B cell (primary cell): ENCODE measurements around the gene VCL. TPM values are rescaled to one million over a fixed set of nuclear protein-coding genes. Genes with fewer than 3 reads are reported as not detected.

ENCODE experiments used
- ATAC-seq: fragments of 200-7000 bp; cut with Tn5 transposase; one replicate; pipeline ENCODE4 v1.10.0; 2021; ENCODE audit warnings: low read depth, mild to moderate bottlenecking, moderate number of reproducible peaks, moderate library complexity
- CTCF ChIA-PET: fragments of 350-600 bp; sonication (Branson Sonifier 250); formaldehyde crosslinking; loops from one replicate; lab custom pipeline; 2021; ENCODE audit warnings: antibody characterized with exemption, inconsistent platforms; lab: Charles Lee
- POLR2A ChIA-PET: fragments of 350-600 bp; sonication (Branson Sonifier 250); formaldehyde crosslinking; loops from one replicate; lab custom pipeline; 2021; ENCODE audit warnings: antibody characterized with exemption; lab: Charles Lee
- DNase-seq: peaks from one replicate; pipeline ENCODE4 v3.0.0; 2013
- H2AFZ ChIP-seq: 2 replicates; pipeline ENCODE4 v1.6.1; 2012; ENCODE audit warnings: mild to moderate bottlenecking, low read depth, low read length; ENCODE audit not compliant: insufficient read depth, poor library complexity, severe bottlenecking
- H3K27ac ChIP-seq, 2 donors: 1 replicate in 1 of 2; 2 replicates in 1 of 2; pipeline ENCODE4 v1.5.1; 2012 to 2013; ENCODE audit warnings: low read length in 2 of 2, mild to moderate bottlenecking in 2 of 2, moderate library complexity in 1 of 2
- H3K27me3 ChIP-seq, 4 experiments: fragments of 200-600 bp in 1 of 4; sonication (generic) in 1 of 4; replicated peaks in 1 of 4; 1 replicate in 2 of 4; 2 replicates in 2 of 4; pipeline versions ENCODE4 v1.6.1 to v1.7.0; 2013 to 2016; ENCODE audit warnings: low read length in 3 of 4, mild to moderate bottlenecking in 2 of 4, mixed read lengths in 1 of 4, moderate library complexity in 1 of 4; ENCODE audit not compliant: insufficient read depth in 4 of 4, control insufficient read depth in 3 of 4; ENCODE audit errors: control extremely low read depth in 1 of 4
- H3K36me3 ChIP-seq, 2 experiments: replicated peaks in 1 of 2; 1 replicate in 1 of 2; 2 replicates in 1 of 2; pipeline versions ENCODE4 v1.6.1 to v1.7.1; 2013; ENCODE audit warnings: low read length in 1 of 2; ENCODE audit not compliant: insufficient read depth in 2 of 2, control insufficient read depth in 1 of 2; ENCODE audit errors: control extremely low read depth in 1 of 2, extremely low read depth in 1 of 2
- H3K4me1 ChIP-seq, 2 donors: fragments of 200-600 bp in 1 of 2; sonication (generic) in 1 of 2; 1 replicate in 1 of 2; 2 replicates in 1 of 2; pipeline versions ENCODE4 v1.5.1 to v1.6.1; 2013 to 2017; ENCODE audit warnings: low read length in 2 of 2; ENCODE audit not compliant: control insufficient read depth in 2 of 2, insufficient read depth in 2 of 2
- H3K4me2 ChIP-seq: replicated peaks from 2 replicates; pipeline ENCODE3; 2012; ENCODE audit warnings: mild to moderate bottlenecking, low read depth, low read length; ENCODE audit not compliant: poor library complexity, severe bottlenecking
- H3K4me3 ChIP-seq, 5 experiments: fragments of 200-600 bp in 1 of 5; sonication (generic) in 1 of 5; 1 replicate in 3 of 5; 2 replicates in 2 of 5; pipeline versions ENCODE4 v1.5.1 to v1.7.0; 2011 to 2016; ENCODE audit warnings: low read length in 4 of 5, mild to moderate bottlenecking in 4 of 5, low read depth in 2 of 5, control low read depth in 1 of 5, moderate library complexity in 1 of 5; ENCODE audit not compliant: insufficient read depth in 1 of 5; ENCODE audit errors: control extremely low read depth in 1 of 5, extremely low read depth in 1 of 5
- H3K79me2 ChIP-seq: fragments of 200-600 bp; sonication (generic); one replicate; pipeline ENCODE4 v1.6.0; 2016; ENCODE audit warnings: low read length; ENCODE audit not compliant: control insufficient read depth, insufficient read depth
- H3K9ac ChIP-seq: fragments of 200-600 bp; sonication (generic); 2 replicates; pipeline ENCODE4 v1.6.1; 2017; ENCODE audit warnings: mild to moderate bottlenecking, low read length, moderate library complexity
- H3K9me3 ChIP-seq, 3 donors: one replicate each; pipeline versions ENCODE4 v1.6.1 to v1.7.1; 2013; ENCODE audit warnings: low read length in 2 of 3; ENCODE audit not compliant: control insufficient read depth in 2 of 3, insufficient read depth in 1 of 3; ENCODE audit errors: control extremely low read depth in 1 of 3
- H4K20me1 ChIP-seq: 2 replicates; pipeline ENCODE4 v1.6.0; 2012; ENCODE audit warnings: mild to moderate bottlenecking, low read length; ENCODE audit not compliant: insufficient read depth, control insufficient read depth, poor library complexity, severe bottlenecking
- H3K27ac Mint-ChIP-seq: one replicate; pipeline ENCODE4 v1.8.0; 2021; ENCODE audit warnings: mixed read lengths
- H3K27me3 Mint-ChIP-seq: one replicate; pipeline ENCODE4 v1.8.0; 2021; ENCODE audit warnings: mixed read lengths
- H3K4me1 Mint-ChIP-seq: one replicate; pipeline ENCODE4 v1.8.0; 2021; ENCODE audit warnings: mixed read lengths
- H3K4me3 Mint-ChIP-seq: one replicate; pipeline ENCODE4 v1.8.0; 2021; ENCODE audit warnings: mixed read lengths
- H3K9me3 Mint-ChIP-seq: one replicate; pipeline ENCODE4 v1.8.0; 2022; ENCODE audit warnings: mixed read lengths; ENCODE audit not compliant: insufficient read depth
- EZH2 ChIP-seq: IDR thresholded peaks from 2 replicates; pipeline ENCODE4 v1.6.1; 2012; ENCODE audit warnings: borderline replicate concordance, low read depth, mild to moderate bottlenecking, moderate library complexity, low read length; ENCODE audit not compliant: insufficient read depth, poor library complexity, severe bottlenecking
- WGBS: methylation state at CpG from one replicate; pipeline ENCODE4 v1.1.5; 2013; ENCODE audit warnings: missing lambda C conversion rate; ENCODE audit not compliant: insufficient coverage; 5-methylcytosine and 5-hydroxymethylcytosine counted together
- intact Hi-C: fragments of 100-400 bp; cut with micrococcal nuclease; formaldehyde crosslinking; loops from one replicate; pipeline ENCODE4 v1.10.0; 2022
- polyA plus RNA-seq: library from polyadenylated mRNA; depleted of rRNA; stranded (reverse); fragments of >200 nt; gene quantifications from 2 replicates; pipeline ENCODE4 v1.2.3, GENCODE V29; 2012
- total RNA-seq, 2 donors: library from RNA; stranded (reverse); fragments of 120-200 nt in 1 of 2; gene quantifications; 1 replicate in 1 of 2; 2 replicates in 1 of 2; pipeline versions ENCODE4 v1.2.3 to v1.2.4, GENCODE V29; 2013 to 2022
- TF ChIP-seq, protein P1 (sequence below): fragments of 200-600 bp; IDR thresholded peaks from one replicate; pipeline ENCODE4 v1.8.0; 2022; ENCODE audit warnings: antibody characterized with exemption, mild to moderate bottlenecking

VCL gene
- total and polyA plus RNA-seq, 2 donors (not counting 1 experiment from before 2014, with no cell fraction given), result 13.1 to 29.8 TPM

DNA sequence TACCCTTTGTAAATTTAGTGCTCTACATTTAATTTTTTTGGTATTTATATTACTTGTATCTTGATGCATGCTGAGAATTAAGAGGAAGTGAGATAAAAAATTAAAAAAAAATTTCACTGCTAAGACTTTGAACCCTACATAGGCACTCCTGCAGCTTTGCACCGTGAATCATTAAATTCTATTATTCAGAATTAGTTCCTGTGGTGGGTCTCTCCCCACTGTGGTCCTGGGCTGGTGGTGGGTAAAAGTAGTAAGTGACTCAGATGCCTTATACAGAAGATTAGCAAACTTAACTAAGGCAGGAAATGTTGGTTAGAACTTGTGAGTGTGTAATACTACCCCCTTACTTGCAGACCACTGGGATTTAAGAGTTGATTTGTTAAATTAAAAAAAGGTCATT, 80.1 kb downstream of the VCL start:
- Histone ChIP-seq H3K27me3 (no peaks in the 10 kb centered on the region), H3K9me3 (no peaks in the 10 kb centered on the region), H4K20me1 (no peaks in the 10 kb centered on the region), H3K4me3 (no peak overlapping the region), H2AFZ (no peak overlapping the region), H3K79me2 (no peaks in the 10 kb centered on the region), H3K36me3 (peaks cover 3 to 17% of the 10 kb centered on the region in 2 experiments), H3K27ac (no peak overlapping the region), H3K9ac (no peak overlapping the region), H3K4me2 (no peak overlapping the region), H3K4me1 (peaks cover 21 to 23% of the 10 kb centered on the region in 2 donors)
- H3K4me1 Mint-ChIP-seq, result peaks cover 42% of the 10 kb centered on the region
- CTCF ChIA-PET, result interaction anchor here (1.6 to 7.2 kb wide), 3 partner anchors 25 to 198 kb away, joined by 5 to 219 read pairs (median 5); no protein-coding TSS in a partner anchor
- H3K27ac Mint-ChIP-seq, result no peak overlapping the region
- intact Hi-C loops, result no loop called here
- no CpG with 5 or more reads among the region's 1 CpG for whole genome bisulfite sequencing
- peak; percentile 79 for ATAC-seq
- TF ChIP-seq, protein P1, sequence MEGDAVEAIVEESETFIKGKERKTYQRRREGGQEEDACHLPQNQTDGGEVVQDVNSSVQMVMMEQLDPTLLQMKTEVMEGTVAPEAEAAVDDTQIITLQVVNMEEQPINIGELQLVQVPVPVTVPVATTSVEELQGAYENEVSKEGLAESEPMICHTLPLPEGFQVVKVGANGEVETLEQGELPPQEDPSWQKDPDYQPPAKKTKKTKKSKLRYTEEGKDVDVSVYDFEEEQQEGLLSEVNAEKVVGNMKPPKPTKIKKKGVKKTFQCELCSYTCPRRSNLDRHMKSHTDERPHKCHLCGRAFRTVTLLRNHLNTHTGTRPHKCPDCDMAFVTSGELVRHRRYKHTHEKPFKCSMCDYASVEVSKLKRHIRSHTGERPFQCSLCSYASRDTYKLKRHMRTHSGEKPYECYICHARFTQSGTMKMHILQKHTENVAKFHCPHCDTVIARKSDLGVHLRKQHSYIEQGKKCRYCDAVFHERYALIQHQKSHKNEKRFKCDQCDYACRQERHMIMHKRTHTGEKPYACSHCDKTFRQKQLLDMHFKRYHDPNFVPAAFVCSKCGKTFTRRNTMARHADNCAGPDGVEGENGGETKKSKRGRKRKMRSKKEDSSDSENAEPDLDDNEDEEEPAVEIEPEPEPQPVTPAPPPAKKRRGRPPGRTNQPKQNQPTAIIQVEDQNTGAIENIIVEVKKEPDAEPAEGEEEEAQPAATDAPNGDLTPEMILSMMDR, result no peak
- no peak for TF ChIP-seq EZH2
- POLR2A ChIA-PET, result no interaction called here
- H3K4me3 Mint-ChIP-seq, result peak overlapping the region; percentile 5
- no peaks in the 10 kb centered on the region for H3K27me3 Mint-ChIP-seq
- DNase-seq, result no peak
- no peaks in the 10 kb centered on the region for H3K9me3 Mint-ChIP-seq

DNA sequence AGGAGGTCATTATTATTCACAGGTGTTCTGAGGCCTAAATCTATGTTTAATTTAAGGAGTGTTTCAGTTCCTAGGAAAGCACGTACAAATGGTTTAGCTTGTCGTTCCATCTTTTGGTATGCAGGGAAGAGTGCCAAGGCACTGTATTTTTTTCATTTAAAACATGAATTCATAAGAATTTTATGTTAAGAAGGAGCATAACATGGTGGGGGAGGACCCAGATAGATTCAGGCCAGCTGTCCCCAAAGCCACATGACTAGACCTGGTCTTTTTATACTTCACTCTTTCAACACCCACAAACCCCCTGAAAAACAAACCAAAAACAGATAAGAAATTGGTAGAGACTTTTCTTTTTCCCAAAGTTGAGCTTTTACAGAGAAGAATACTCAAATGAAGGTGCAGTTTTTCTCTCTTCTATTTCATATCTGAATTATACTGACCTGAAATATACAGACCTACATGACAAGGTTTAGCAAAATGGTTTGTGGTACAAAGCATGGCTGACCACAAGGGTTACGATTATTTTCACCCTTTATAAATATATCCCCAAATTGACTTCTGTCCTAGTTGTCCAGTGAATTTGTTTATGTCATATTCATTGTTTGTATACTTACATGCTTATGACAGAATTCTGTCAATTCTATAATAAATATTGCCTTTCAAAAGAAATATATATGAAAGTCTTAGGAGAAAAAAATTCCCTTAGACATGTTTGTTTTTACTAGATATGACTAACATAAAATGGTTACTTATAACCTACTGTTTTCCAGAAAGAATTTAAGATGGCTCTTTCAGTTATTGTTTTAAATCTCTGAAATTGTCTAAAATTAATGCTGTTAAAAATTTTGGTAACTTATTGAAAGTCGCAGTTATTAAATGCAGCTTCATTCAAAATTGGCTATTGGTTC, 81.4 kb downstream of the VCL start:
- Histone ChIP-seq H4K20me1 (no peaks in the 10 kb centered on the region), H3K27me3 (no peaks in the 10 kb centered on the region), H3K27ac (no peak overlapping the region), H3K79me2 (no peaks in the 10 kb centered on the region), H3K4me1 (peaks cover 21 to 23% of the 10 kb centered on the region in 2 donors), H3K4me3 (no peak overlapping the region), H3K9ac (no peak overlapping the region), H3K4me2 (no peak overlapping the region), H3K9me3 (no peaks in the 10 kb centered on the region), H2AFZ (no peak overlapping the region), H3K36me3 (peaks cover 3 to 7% of the 10 kb centered on the region in 2 experiments)
- H3K4me1 Mint-ChIP-seq, result peaks cover 42% of the 10 kb centered on the region
- no peak for ATAC-seq
- WGBS, result no CpG with 5 or more reads among the region's 4 CpGs
- POLR2A ChIA-PET, result no interaction called here
- no peaks in the 10 kb centered on the region for H3K9me3 Mint-ChIP-seq
- no peak overlapping the region for H3K4me3 Mint-ChIP-seq
- no peak for TF ChIP-seq EZH2
- TF ChIP-seq, protein P1, result no peak
- H3K27ac Mint-ChIP-seq, result no peak overlapping the region
- CTCF ChIA-PET, result interaction anchor here (0.6 to 7.2 kb wide), 14 partner anchors 12 to 1012 kb away, joined by 3 to 219 read pairs (median 5); no protein-coding TSS in a partner anchor
- intact Hi-C loops, result no loop called here
- no peak for DNase-seq
- no peaks in the 10 kb centered on the region for H3K27me3 Mint-ChIP-seq
